ENCODE results near the gene FAM107B. TPM values are rescaled to one million over a fixed set of nuclear protein-coding genes. Genes with fewer than 3 reads are reported as not detected.

Gene FAM107B
- total RNA-seq, 6 experiments from 2014 or later: 18.7 to 43.8 (median 40.0) TPM

- TF ChIP-seq CTCF (IDR thresholded peaks at IDR 0.05): no peak
- Mint-ChIP-seq H3K27ac (no peak overlapping the region), H3K27me3 (ENCODE audit: insufficient read depth) (no peaks in the 10 kb centered on the region), H3K4me3 (no peak overlapping the region), H3K36me3 (ENCODE audit: low read depth) (peaks cover 10% of the 10 kb centered on the region; the same call in 1 of the 2 replicates), H3K9me3 (no peaks in the 10 kb centered on the region), H3K4me1 (ENCODE audit: low read depth) (peaks cover 21% of the 10 kb centered on the region)
- no peak for DNase-seq
Observed at GRCh38 chr10:14543904-14544210, 230.8 kb downstream of the FAM107B start.

- no peak overlapping the region; the same call in 1 of the 2 replicates for H3K27ac Mint-ChIP-seq
Observed at GRCh38 chr10:14543046-14543903, 231.4 kb downstream of the FAM107B start.

GRCh38 chr10:14541379-14541778 lies 233.3 kb downstream of the FAM107B start:
- Mint-ChIP-seq H3K27ac (no peak overlapping the region), H3K27me3 (ENCODE audit: insufficient read depth) (no peaks in the 10 kb centered on the region; the same call in 1 of the 2 replicates), H3K9me3 (no peaks in the 10 kb centered on the region), H3K4me3 (no peak overlapping the region), H3K36me3 (ENCODE audit: low read depth) (peaks cover 10% of the 10 kb centered on the region; the same call in 1 of the 2 replicates), H3K4me1 (ENCODE audit: low read depth) (peaks cover 14% of the 10 kb centered on the region)
- no peak for TF ChIP-seq CTCF (IDR thresholded peaks at IDR 0.05)
- DNase-seq: no peak

More at GRCh38 chr10:14543046-14543903, 231.4 kb downstream of the FAM107B start:
- Mint-ChIP-seq H3K4me1 (ENCODE audit: low read depth) (peaks cover 21% of the 10 kb centered on the region), H3K4me3 (no peak overlapping the region), H3K27me3 (ENCODE audit: insufficient read depth) (no peaks in the 10 kb centered on the region), H3K36me3 (ENCODE audit: low read depth) (peaks cover 10% of the 10 kb centered on the region; the same call in 1 of the 2 replicates), H3K9me3 (no peaks in the 10 kb centered on the region)
- no peak for DNase-seq
- peak; percentile 30; the same call in 1 of the 2 replicates for TF ChIP-seq CTCF (IDR thresholded peaks at IDR 0.05)

- Mint-ChIP-seq H3K4me3 (no peak overlapping the region), H3K27ac (no peak overlapping the region), H3K4me1 (ENCODE audit: low read depth) (peaks cover 6% of the 10 kb centered on the region), H3K9me3 (no peaks in the 10 kb centered on the region), H3K27me3 (ENCODE audit: insufficient read depth) (no peaks in the 10 kb centered on the region; the same call in 1 of the 2 replicates), H3K36me3 (ENCODE audit: low read depth) (peaks cover 10% of the 10 kb centered on the region; the same call in 1 of the 2 replicates)
- TF ChIP-seq CTCF (IDR thresholded peaks at IDR 0.05): no peak
- no peak for DNase-seq
Observed at GRCh38 chr10:14540611-14541010, 234.1 kb downstream of the FAM107B start.

GRCh38 chr10:14540062-14540461 lies 234.6 kb downstream of the FAM107B start:
- Mint-ChIP-seq H3K4me1 (ENCODE audit: low read depth) (peaks cover under 1% of the 10 kb centered on the region), H3K4me3 (no peak overlapping the region), H3K36me3 (ENCODE audit: low read depth) (peaks cover 10% of the 10 kb centered on the region; the same call in 1 of the 2 replicates), H3K27ac (no peak overlapping the region), H3K9me3 (no peaks in the 10 kb centered on the region), H3K27me3 (ENCODE audit: insufficient read depth) (no peaks in the 10 kb centered on the region; the same call in 1 of the 2 replicates)
- DNase-seq: no peak
- TF ChIP-seq CTCF (IDR thresholded peaks at IDR 0.05): no peak
